Measurements from ENCODE around the gene SMIM8. TPM values are rescaled to one million over a fixed set of nuclear protein-coding genes. Genes with fewer than 3 reads are reported as not detected.
"Not testable (repeated sequence)": the region's sequence is repeated elsewhere in the genome, so short reads cannot be mapped to it uniquely, and the experiment has no call there.

SMIM8 gene
- total RNA-seq, result 2.0 and 2.4 TPM in 2 replicates

- peak; percentile 78 to 81 for DNase-seq (ENCODE audit: low read depth in 2 of 2)
These were observed at the start of gene SMIM8 for GRCh38 chr6:87322304-87323212. Gene SMIM8, plus strand, starts transcription at chr6:87322588. Its CDS starts 14,444 bp downstream, at chr6:87337032.

DNA sequence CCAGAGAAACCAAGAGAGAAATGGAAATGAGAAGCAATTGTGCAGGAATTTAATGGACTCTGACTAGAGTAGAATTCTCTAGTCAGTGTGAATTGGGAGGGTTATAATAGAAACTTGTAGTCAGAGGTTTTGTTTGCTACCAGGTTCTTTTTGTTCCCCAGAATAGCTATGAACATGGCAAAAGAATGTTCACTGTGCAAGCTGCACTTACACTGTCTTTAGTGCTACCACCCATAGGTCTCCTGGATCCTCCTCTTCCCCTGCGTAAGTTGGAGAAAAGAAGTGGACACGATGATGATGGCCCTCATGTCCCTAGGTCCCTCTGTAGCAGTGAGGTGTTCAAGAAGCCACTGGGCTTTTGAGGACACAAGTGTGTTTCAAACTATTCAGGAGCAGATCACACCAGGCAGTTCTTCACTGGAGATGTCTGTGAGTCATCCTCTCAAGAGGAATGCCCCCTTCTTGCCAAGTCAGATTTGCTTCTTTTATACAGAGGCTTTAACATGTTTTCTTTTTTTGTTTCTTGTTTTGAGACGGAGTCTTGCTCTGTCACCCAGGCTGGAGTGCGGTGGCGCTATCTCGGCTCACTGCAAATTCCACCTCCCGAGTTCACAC is 47.6 kb upstream of the SMIM8 start:
- DNase-seq (ENCODE audit: low read depth in 2 of 2), result peak in 1 of 2 donors; percentile 6

GRCh38 chr6:87276624-87277023 is 45.8 kb upstream of the SMIM8 start:
- DNase-seq (ENCODE audit: low read depth in 2 of 2), result no peak

DNA sequence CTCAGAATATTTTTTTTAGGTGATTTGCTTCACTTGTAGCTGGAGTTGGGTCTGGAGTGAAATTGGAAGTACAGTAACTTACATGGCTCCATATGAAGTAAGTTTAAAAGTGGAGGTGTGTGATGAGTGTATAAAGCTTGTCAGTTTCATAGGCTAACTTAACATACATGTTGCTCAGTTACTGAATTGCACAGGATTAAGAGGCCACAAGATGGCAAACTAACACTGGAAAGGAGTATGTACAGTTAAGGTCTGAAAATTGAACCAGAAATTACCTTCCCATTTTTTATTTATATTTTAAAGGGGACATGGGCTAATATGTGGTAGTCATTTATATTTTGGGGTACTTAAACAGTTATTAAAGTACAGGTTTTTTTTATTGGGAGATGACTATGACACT is 45.3 kb upstream of the SMIM8 start:
- DNase-seq (ENCODE audit: low read depth in 2 of 2), result peak; percentile 20 to 24

- no peak for DNase-seq (ENCODE audit: low read depth in 2 of 2)
These were observed 43.2 kb upstream of the SMIM8 start for GRCh38 chr6:87279196-87279595.

- DNase-seq (ENCODE audit: low read depth in 2 of 2), result no peak
These were observed 41.0 kb upstream of the SMIM8 start for GRCh38 chr6:87281426-87281825.

DNA sequence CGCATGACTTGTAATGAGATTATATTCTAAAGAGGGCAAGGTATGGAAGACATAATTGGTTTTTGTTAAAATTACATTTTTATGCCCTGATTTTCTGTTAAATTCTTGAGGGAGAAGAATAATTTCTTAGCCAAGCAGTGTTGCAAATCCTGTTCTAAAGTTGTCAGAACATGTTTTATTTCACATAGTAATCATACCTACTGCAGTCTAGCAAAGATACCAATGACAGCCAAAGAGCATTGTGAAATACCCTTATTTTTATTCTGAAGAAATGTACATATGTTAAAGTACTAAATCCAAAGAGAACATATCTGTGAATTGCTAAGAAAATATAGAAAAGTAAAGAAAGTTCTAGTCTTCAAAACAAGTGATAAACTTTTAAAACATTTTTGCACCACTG is 39.6 kb upstream of the SMIM8 start:
- DNase-seq (ENCODE audit: low read depth in 2 of 2), result no peak

- no peak for DNase-seq (ENCODE audit: low read depth in 2 of 2)
These were observed 38.9 kb upstream of the SMIM8 start for GRCh38 chr6:87283461-87283860.

GRCh38 chr6:87287251-87287650 is 35.1 kb upstream of the SMIM8 start:
- DNase-seq (ENCODE audit: low read depth in 2 of 2), result peak in 1 of 2 donors; percentile 3

GRCh38 chr6:87289571-87289970 is 32.8 kb upstream of the SMIM8 start:
- DNase-seq (ENCODE audit: low read depth in 2 of 2), result no peak

- DNase-seq (ENCODE audit: low read depth in 2 of 2), result peak in 1 of 2 donors; percentile 31
These were observed 30.5 kb upstream of the SMIM8 start for GRCh38 chr6:87291883-87292282.

GRCh38 chr6:87293526-87293925 is 28.9 kb upstream of the SMIM8 start:
- DNase-seq (ENCODE audit: low read depth in 2 of 2), result no peak

DNA sequence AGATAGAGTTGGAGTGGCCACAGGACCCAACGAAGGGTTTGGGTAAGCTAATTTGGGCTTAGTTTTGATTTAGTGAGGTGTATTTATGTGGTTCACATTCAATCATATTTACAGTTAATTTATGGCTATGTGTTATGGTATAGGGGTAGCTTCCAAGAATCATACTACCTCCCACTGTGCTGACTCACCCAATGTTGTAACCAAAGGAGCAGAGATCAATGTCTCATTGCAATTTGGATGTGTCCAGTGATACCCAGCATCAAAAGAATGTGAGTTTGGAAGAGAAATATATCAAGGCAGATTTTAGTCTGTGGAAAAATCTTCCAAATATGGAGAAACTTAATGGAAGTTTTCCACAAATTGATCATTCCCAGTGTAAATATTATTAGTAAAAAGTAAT is 25.3 kb upstream of the SMIM8 start:
- DNase-seq (ENCODE audit: low read depth in 2 of 2), result no peak

DNA sequence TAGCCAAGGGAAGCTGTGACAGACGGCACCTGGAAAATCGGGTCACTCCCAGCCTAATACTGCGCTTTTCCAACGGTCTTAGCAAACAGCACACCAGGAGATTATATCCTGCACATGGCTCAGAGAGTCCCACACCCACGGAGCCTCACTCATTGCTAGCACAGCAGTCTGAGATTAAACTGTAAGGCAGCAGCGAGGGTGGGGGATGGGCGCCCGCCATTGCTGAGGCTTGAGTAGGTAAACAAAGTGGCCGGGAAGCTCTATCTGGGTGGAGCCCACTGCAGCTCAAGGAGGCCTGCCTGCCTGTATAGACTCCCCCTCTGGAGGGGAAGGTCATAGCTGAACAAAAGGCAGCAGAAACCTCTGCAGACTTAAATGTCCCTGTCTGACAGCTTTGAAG is 21.1 kb upstream of the SMIM8 start:
- DNase-seq (ENCODE audit: low read depth in 2 of 2), result not testable (repeated sequence)

GRCh38 chr6:87308970-87309369 is 13.4 kb upstream of the SMIM8 start:
- DNase-seq (ENCODE audit: low read depth in 2 of 2), result no peak

GRCh38 chr6:87312860-87313259 is 9.5 kb upstream of the SMIM8 start:
- no peak for DNase-seq (ENCODE audit: low read depth in 2 of 2)

DNA sequence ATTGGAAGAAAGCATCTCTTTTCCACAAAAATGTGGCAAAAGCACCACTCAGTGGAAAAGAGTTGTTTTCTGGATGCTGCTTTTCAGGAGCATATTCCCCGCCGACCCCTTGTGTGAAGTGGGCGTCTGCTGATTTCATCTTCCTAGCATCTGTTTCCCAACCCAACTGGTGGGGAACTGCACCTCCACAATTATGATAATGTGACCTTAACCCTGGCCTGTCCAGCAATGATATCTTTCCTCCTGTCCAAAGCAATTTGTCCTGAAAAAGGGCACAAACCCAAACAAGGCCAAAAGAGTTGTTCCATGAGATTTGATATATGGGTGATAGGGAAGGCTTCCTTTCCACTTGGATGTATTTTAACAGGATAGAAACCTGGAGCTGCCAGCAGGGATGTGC is 7.3 kb upstream of the SMIM8 start:
- no peak for DNase-seq (ENCODE audit: low read depth in 2 of 2)

DNA sequence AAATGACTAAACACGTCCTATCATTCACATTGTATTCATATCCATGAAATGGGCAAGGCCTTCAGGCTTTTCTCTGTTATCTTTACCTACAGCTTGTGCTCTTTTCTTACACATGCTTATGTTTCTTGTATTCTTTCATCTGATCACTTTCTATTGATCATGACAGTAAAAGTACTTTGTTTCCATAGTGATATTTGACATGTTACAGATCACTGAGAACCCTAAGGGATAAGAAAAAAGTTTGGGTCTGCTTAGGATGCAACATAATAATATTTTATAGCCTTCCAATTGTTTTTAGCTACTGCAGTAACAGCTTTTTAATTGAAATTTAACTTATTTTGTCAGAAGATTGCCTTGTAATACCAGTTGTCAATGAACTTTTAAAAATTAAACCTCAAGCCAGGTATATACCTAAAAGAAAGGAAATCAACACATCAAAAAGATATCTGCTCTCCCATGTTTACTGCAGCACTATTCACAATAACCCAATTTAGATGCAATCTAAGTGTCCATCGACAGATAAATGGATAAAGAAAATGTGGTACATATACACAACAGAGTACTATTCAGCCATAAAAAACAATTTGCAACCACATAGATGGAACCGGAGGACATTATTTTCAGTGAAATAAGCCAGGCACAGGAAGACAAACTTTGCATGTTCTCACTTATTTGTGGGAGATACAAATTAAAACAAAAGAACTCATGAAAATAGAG is 3.0 kb upstream of the SMIM8 start:
- no peak for DNase-seq (ENCODE audit: low read depth in 2 of 2)

GRCh38 chr6:87323880-87324279 is 1.5 kb downstream of the SMIM8 start:
- not testable (repeated sequence) for DNase-seq (ENCODE audit: low read depth in 2 of 2)

GRCh38 chr6:87330961-87331360 is 8.6 kb downstream of the SMIM8 start:
- DNase-seq (ENCODE audit: low read depth in 2 of 2), result no peak

DNA sequence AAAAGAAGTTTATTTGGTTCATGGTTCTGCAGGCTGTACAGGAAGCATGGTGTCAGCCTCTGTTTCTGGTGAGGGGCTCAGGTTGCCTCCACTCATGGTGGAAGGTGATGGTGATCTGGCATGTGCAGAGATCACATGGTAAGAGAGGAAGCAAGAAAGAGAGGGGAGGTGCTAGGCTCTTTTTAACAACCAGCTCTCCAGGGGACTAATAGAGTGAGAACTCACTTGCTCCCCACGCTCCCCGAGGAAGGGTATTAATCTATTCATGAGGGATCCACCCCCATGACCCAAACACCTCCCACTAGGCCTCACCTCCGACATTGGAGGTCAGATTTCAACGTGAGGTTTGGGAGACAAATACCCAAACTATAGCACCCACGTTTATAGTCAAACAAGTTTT is 10.6 kb downstream of the SMIM8 start:
- DNase-seq (ENCODE audit: low read depth in 2 of 2), result no peak

DNA sequence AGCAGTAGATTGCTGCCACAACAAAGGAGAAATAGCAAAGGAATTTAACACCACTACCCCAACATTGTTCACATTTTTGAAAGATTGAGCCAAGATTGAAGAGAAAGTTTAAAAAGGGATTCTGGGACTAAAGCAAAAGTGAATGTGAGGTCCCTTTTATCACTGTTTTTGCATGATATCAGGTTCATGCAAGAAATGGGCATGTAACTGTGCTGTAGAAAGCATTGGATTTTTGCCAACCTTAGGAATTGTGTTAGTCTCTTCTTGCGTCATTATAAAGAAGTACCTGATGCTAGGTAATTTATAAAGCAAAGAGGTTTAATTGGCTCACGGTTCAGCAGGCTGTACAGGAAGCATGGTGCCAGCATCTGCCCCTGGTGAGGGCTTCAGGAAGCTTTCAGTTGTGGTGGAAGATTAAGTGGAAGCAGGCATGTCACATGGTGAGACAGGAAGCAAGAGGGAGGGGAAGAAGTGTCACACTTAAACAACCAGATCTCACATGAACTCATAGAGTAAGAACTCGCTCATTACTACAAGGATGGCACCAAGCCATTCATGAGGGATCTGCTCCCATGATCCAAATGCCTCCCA is 11.3 kb downstream of the SMIM8 start:
- peak in 1 of 2 donors; percentile 40 for DNase-seq (ENCODE audit: low read depth in 2 of 2)

Measured in lung microvascular endothelial cell (primary cell).